K562 (cell line): Measurements from ENCODE around the gene SLC25A1. TPM values are rescaled to one million over a fixed set of nuclear protein-coding genes. Genes with fewer than 3 reads are reported as not detected.

ENCODE experiments used
- CHCHD3 ChIP-seq: fragments of 250-450 bp; sonication (Bioruptor Pico); IDR thresholded peaks from 2 replicates; pipeline ENCODE4 v2.1.2; 2022; ENCODE audit warnings: mild to moderate bottlenecking
- CTCF ChIP-seq, 3 experiments: IDR thresholded peaks in 2 of 3; conservative IDR thresholded peaks in 1 of 3; 2 replicates each; pipeline ENCODE4 v1.5.1; 2011 to 2012; ENCODE audit warnings: low read length in 3 of 3, mild to moderate bottlenecking in 3 of 3, control low read depth in 2 of 3, improper control_type of control experiment in 1 of 3, inconsistent platforms in 1 of 3, low read depth in 1 of 3, mixed read lengths in 1 of 3, moderate library complexity in 1 of 3; ENCODE audit not compliant: insufficient read depth in 2 of 3
- E2F5 ChIP-seq: sonication (generic); formaldehyde crosslinking; IDR thresholded peaks from 2 replicates; pipeline ENCODE4 v1.8.0; 2022; ENCODE audit warnings: mild to moderate bottlenecking, missing genetic modification reagents
- EP400 ChIP-seq: fragments of 450-650 bp; IDR thresholded peaks from 2 replicates; pipeline ENCODE4 v1.6.1; 2017; ENCODE audit warnings: antibody characterized with exemption, mild to moderate bottlenecking, moderate library complexity
- GABPA ChIP-seq: fragments of 200-800 bp; sonication (Bioruptor generic); conservative IDR thresholded peaks from 2 replicates; pipeline ENCODE4 v1.6.1; 2016; ENCODE audit warnings: low read depth, missing genetic modification characterization, missing compliant biosample characterization
- HDAC1 ChIP-seq, 2 experiments: fragments of 450-650 bp; IDR thresholded peaks; 2 replicates each; pipeline ENCODE4 v1.6.1; 2016 to 2017; ENCODE audit warnings: inconsistent platforms in 1 of 2, mild to moderate bottlenecking in 1 of 2, moderate library complexity in 1 of 2
- HMG20B ChIP-seq: fragments of 250-450 bp; sonication (Bioruptor Pico); IDR thresholded peaks from 2 replicates; pipeline ENCODE4 v1.5.0; 2021; ENCODE audit warnings: mild to moderate bottlenecking
- MAFF ChIP-seq: IDR thresholded peaks from 2 replicates; pipeline ENCODE4 v1.6.1; 2012; ENCODE audit warnings: low read length, improper control_type of control experiment
- MEF2D ChIP-seq: conservative IDR thresholded peaks from 2 replicates; pipeline ENCODE4 v1.6.1; 2016; ENCODE audit warnings: low read depth, missing genetic modification characterization, missing compliant biosample characterization
- SETDB1 ChIP-seq: IDR thresholded peaks from one replicate; pipeline ENCODE4 v1.6.1; 2012; ENCODE audit warnings: low read length, control low read depth, inconsistent platforms
- TFAP4 ChIP-seq: sonication (generic); formaldehyde crosslinking; IDR thresholded peaks from 2 replicates; pipeline ENCODE4 v1.8.0; 2022; ENCODE audit warnings: missing genetic modification reagents, mild to moderate bottlenecking, moderate library complexity, borderline replicate concordance
- TSC22D4 ChIP-seq: fragments of 450-650 bp; IDR thresholded peaks from 2 replicates; pipeline ENCODE4 v1.6.1; 2016; ENCODE audit warnings: missing genetic modification characterization, missing biosample characterization, control low read depth
- ZFP91 ChIP-seq: sonication (generic); formaldehyde crosslinking; IDR thresholded peaks from 2 replicates; pipeline ENCODE4 v1.8.0; 2022; ENCODE audit warnings: mild to moderate bottlenecking, missing genetic modification reagents
- ZKSCAN8 ChIP-seq: fragments of 200-800 bp; sonication (Bioruptor generic); IDR thresholded peaks from 2 replicates; pipeline ENCODE4 v1.6.1; 2016; ENCODE audit warnings: missing genetic modification characterization, missing compliant biosample characterization
- ZNF12 ChIP-seq: sonication (generic); formaldehyde crosslinking; IDR thresholded peaks from 2 replicates; pipeline ENCODE4 v1.4.0; 2020; ENCODE audit warnings: mild to moderate bottlenecking, missing genetic modification reagents
- ZNF143 ChIP-seq: sonication (generic); formaldehyde crosslinking; IDR thresholded peaks from 2 replicates; pipeline ENCODE4 v1.9.0; 2022; ENCODE audit warnings: mild to moderate bottlenecking, missing genetic modification reagents
- ZNF197 ChIP-seq: fragments of 200-800 bp; sonication (Bioruptor generic); IDR thresholded peaks from 2 replicates; pipeline ENCODE4 v1.6.1; 2016; ENCODE audit warnings: low read depth, missing genetic modification characterization, missing compliant biosample characterization
- ZNF324 ChIP-seq: fragments of 250-450 bp; sonication (Bioruptor Pico); IDR thresholded peaks from 2 replicates; pipeline ENCODE4 v1.4.0; 2020; ENCODE audit warnings: mild to moderate bottlenecking
- ZNF639 ChIP-seq, 2 experiments: fragments of 200-800 bp in 1 of 2; sonication (Bioruptor generic) in 1 of 2; sonication (generic) in 1 of 2; formaldehyde crosslinking in 1 of 2; IDR thresholded peaks in 1 of 2; conservative IDR thresholded peaks in 1 of 2; 2 replicates each; pipeline versions ENCODE4 v1.5.0 to v1.6.1; 2016 to 2020; ENCODE audit warnings: missing compliant biosample characterization in 1 of 2, missing genetic modification characterization in 1 of 2, missing genetic modification reagents in 1 of 2
- ZNF695 ChIP-seq: fragments of 450-650 bp; formaldehyde crosslinking; IDR thresholded peaks from 2 replicates; pipeline ENCODE4 v1.4.0; 2020; ENCODE audit warnings: mild to moderate bottlenecking, moderate library complexity
- polyA plus RNA-seq, 8 experiments: library from polyadenylated mRNA; depleted of rRNA in 4 of 8; stranded (reverse) in 5 of 8; unstranded in 3 of 8; fragments of >200 nt; fragmentation: Nextera tagmentation in 2 of 8; fragmentation: Illumina TruSeq in 1 of 8; extraction: Ambion mirVana in 2 of 8; extraction: Trizol in 1 of 8; gene quantifications; 2 replicates each; pipeline versions ENCODE4 v1.2.1 to v1.2.3, GENCODE V29; 2011 to 2014; ENCODE audit warnings: inconsistent platforms in 1 of 8, missing spikeins in 1 of 8
- total RNA-seq, 7 experiments: library from RNA; depleted of rRNA in 6 of 7; stranded (reverse); fragments of >200 nt in 6 of 7; fragmentation: Illumina TruSeq in 2 of 7; extraction: Trizol in 2 of 7; gene quantifications; 2 replicates each; pipeline versions ENCODE4 v1.2.1 to v1.2.3, GENCODE V29; 2011 to 2021; ENCODE audit warnings: low replicate concordance in 1 of 7

The SLC25A1 gene
- total and polyA plus RNA-seq, 9 of the 15 experiments (the other 6 are each of a cell fraction or from before 2014, with no cell fraction given), result 11.0 to 408 (median 110) TPM

- TF ChIP-seq CTCF (IDR thresholded peaks at IDR 0.05 in 2 of 3, conservative IDR thresholded peaks at IDR 0.05 in 1 of 3; ENCODE audit: insufficient read depth in 2 of 3, low read depth in 1 of 3, low read length in 3 of 3) (peak in 1 of 3 experiments; percentile 5; a peak in 1 of 6 replicates), SETDB1 (no peak), ZNF143 (CRISPR knock-in tag) (peak; percentile 23; the same call in 1 of the 2 replicates), MEF2D (tag) (peak; percentile 62; the same call in 1 of the 2 replicates), CHCHD3 (CRISPR knock-in tag) (0 out of 2 replicates have a peak, but pooled peaks have one; percentile 52), EP400 (no peak), ZNF639 (CRISPR knock-in tag; conservative IDR thresholded peaks at IDR 0.05 in 1 of 2, IDR thresholded peaks at IDR 0.05 in 1 of 2) (peak in 1 of 2 experiments; percentile 66; a peak in 2 of 4 replicates), HMG20B (CRISPR knock-in tag) (no peak), ZNF197 (CRISPR knock-in tag) (no peak), ZNF12 (CRISPR knock-in tag) (peak; percentile 74; the same call in 1 of the 2 replicates), TSC22D4 (tag) (0 out of 2 replicates have a peak, but pooled peaks have one; percentile 75), GABPA (tag) (peak; percentile 95), TFAP4 (CRISPR knock-in tag) (no peak), ZNF695 (CRISPR knock-in tag) (no peak), ZNF324 (CRISPR knock-in tag) (0 out of 2 replicates have a peak, but pooled peaks have one; percentile 15), MAFF (no peak), ZFP91 (no peak), HDAC1 (IDR thresholded peaks at IDR 0.05) (0 out of 4 replicates have a peak, but pooled peaks of 1 of the 2 experiments have one; percentile 47), E2F5 (no peak), ZKSCAN8 (CRISPR knock-in tag) (no peak; the same call in 1 of the 2 replicates)
Observed at GRCh38 chr22:19201869-19202798, 23.6 kb upstream of the SLC25A1 start (continued).
